ENCODE measurements around the gene MTERF4.

MTERF4 gene

DNA sequence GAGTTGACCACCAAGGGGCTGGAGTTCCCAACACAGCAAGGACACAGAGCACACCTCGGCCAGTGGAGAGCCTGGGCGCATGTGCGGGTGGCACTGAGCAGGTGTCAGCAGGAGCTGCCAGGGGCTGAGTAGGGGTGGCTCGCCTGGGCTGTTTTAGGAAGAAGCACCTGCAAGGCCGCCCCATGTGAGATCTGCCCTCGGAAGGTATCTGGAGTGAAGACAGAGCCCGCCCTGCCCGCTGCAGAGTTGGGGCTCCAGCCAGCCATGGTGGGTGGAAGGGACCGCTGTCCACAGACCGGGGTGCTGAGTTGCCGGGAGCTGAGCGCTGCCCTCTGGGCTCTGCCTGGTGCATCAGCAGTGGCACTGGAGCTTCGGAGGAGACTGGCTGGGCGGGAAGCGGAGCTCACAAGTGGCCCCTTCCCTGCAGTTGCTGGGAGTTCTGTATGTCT lies 35.2 kb downstream of the MTERF4 start:
- no peaks in the 10 kb centered on the region for H3K4me1 ChIP-seq (ENCODE audit: control insufficient read depth, insufficient read depth, low read length)
- no peaks in the 10 kb centered on the region for H3K36me3 ChIP-seq (ENCODE audit: control insufficient read depth in 2 of 2, insufficient read depth in 2 of 2, low read length in 2 of 2)
- H3K9ac ChIP-seq (ENCODE audit: low read length in 2 of 2), result no peak overlapping the region
- no peaks in the 10 kb centered on the region for H3K9me3 ChIP-seq (ENCODE audit: control insufficient read depth in 2 of 2, low read length in 2 of 2)
- H3K27me3 ChIP-seq (ENCODE audit: control insufficient read depth in 1 of 2, insufficient read depth in 2 of 2, low read length in 2 of 2), result peaks cover 11 to 24% of the 10 kb centered on the region in 2 donors
- H3K4me3 ChIP-seq (ENCODE audit: low read length in 2 of 2), result no peak overlapping the region
- no peak overlapping the region for H3K27ac ChIP-seq (ENCODE audit: low read length)

DNA sequence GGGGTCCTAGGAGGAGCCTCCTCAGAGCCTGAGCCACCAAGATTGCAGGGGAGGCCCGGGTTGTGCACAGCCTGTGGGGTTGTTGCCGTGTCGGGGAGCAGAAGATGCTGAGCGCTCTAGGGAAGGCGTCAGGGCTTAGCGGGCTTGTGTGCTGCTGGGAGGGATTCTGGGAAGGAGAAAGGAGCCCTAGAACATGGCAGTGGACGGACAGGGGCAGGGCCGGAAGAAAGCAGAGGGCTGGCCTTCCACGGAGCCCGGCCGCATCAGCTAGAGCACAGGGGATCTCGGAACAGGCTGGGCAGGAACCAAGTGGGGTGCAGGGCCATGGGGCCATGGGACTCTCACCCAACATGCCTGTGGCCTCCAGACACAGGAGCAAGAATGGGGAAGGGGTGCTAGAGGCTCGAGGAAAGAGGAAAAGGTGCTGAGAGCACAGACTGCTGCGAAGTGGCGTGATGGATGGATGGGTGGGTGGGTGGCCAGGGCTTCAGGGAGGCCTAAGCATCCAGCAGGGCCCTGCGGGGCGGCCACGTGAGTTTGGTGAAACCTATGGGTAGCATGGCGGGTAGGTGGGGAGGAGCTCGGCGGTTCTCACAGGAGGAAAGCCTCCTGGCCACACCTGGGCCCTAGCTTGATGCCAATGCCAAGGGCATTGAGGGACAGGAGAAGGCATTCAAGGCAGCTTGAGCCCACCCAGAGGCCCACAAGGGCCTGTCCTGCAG lies 35.8 kb downstream of the MTERF4 start:
- Histone ChIP-seq H3K4me1 (ENCODE audit: control insufficient read depth, insufficient read depth, low read length) (no peaks in the 10 kb centered on the region), H3K9ac (ENCODE audit: low read length in 2 of 2) (no peak overlapping the region), H3K27ac (ENCODE audit: low read length) (no peak overlapping the region), H3K36me3 (ENCODE audit: control insufficient read depth in 2 of 2, insufficient read depth in 2 of 2, low read length in 2 of 2) (no peaks in the 10 kb centered on the region), H3K9me3 (ENCODE audit: control insufficient read depth in 2 of 2, low read length in 2 of 2) (no peaks in the 10 kb centered on the region), H3K27me3 (ENCODE audit: control insufficient read depth in 1 of 2, insufficient read depth in 2 of 2, low read length in 2 of 2) (peaks cover 11 to 23% of the 10 kb centered on the region in 2 donors), H3K4me3 (ENCODE audit: low read length in 2 of 2) (no peak overlapping the region)

DNA sequence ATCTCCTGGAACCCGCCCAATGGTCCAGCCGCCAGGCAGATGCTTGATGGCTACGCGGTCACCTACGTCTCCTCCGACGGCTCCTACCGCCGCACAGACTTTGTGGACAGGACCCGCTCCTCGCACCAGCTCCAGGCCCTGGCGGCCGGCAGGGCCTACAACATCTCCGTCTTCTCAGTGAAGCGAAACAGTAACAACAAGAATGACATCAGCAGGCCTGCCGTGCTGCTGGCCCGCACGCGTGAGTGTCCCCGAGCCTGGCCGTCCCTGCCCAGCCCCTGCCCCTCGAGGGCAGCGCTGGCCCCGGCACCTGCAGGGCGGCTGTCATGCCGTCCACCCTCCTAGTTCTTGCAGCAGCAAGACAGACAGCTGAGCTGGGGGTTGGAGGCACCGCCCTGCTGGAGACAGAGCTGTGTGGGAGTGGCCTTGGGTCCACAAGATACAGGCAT lies 36.7 kb downstream of the MTERF4 start:
- no peaks in the 10 kb centered on the region for H3K9me3 ChIP-seq (ENCODE audit: control insufficient read depth in 2 of 2, low read length in 2 of 2)
- no peak overlapping the region for H3K27ac ChIP-seq (ENCODE audit: low read length)
- H3K36me3 ChIP-seq (ENCODE audit: control insufficient read depth in 2 of 2, insufficient read depth in 2 of 2, low read length in 2 of 2), result no peaks in the 10 kb centered on the region
- H3K9ac ChIP-seq (ENCODE audit: low read length in 2 of 2), result no peak overlapping the region
- H3K4me3 ChIP-seq (ENCODE audit: low read length in 2 of 2), result no peak overlapping the region
- H3K27me3 ChIP-seq (ENCODE audit: control insufficient read depth in 1 of 2, insufficient read depth in 2 of 2, low read length in 2 of 2), result peaks cover 11 to 22% of the 10 kb centered on the region in 2 donors
- no peaks in the 10 kb centered on the region for H3K4me1 ChIP-seq (ENCODE audit: control insufficient read depth, insufficient read depth, low read length)

DNA sequence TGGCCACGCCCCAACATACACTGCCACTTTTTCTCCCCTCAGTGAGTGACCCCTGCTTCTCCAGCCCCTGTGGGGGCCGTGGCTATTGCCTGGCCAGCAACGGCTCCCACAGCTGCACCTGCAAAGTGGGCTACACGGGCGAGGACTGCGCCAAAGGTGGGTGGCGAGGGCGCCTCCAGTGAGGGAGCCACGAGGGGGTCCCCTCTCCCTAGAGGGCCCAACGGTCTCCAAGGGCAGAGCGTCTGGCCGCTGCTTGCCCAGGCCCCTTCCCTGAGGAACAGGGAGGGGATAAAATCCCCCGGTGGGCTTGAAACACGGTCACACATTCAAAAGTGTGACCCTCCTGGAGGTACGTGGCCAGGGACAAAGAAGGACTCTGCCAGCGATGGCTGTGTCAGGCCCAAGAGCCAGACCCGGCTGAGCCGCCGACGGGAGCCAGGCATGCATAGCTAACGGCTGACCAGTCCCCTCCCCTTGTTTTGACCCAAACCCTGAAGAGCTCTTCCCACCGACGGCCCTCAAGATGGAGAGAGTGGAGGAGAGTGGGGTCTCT lies 37.2 kb downstream of the MTERF4 start:
- H3K9me3 ChIP-seq (ENCODE audit: control insufficient read depth in 2 of 2, low read length in 2 of 2), result no peaks in the 10 kb centered on the region
- H3K4me3 ChIP-seq (ENCODE audit: low read length in 2 of 2), result no peak overlapping the region
- H3K4me1 ChIP-seq (ENCODE audit: control insufficient read depth, insufficient read depth, low read length), result no peaks in the 10 kb centered on the region
- H3K36me3 ChIP-seq (ENCODE audit: control insufficient read depth in 2 of 2, insufficient read depth in 2 of 2, low read length in 2 of 2), result no peaks in the 10 kb centered on the region
- H3K27ac ChIP-seq (ENCODE audit: low read length), result no peak overlapping the region
- H3K27me3 ChIP-seq (ENCODE audit: control insufficient read depth in 1 of 2, insufficient read depth in 2 of 2, low read length in 2 of 2), result peaks cover 11 to 22% of the 10 kb centered on the region in 2 donors
- H3K9ac ChIP-seq (ENCODE audit: low read length in 2 of 2), result no peak overlapping the region

DNA sequence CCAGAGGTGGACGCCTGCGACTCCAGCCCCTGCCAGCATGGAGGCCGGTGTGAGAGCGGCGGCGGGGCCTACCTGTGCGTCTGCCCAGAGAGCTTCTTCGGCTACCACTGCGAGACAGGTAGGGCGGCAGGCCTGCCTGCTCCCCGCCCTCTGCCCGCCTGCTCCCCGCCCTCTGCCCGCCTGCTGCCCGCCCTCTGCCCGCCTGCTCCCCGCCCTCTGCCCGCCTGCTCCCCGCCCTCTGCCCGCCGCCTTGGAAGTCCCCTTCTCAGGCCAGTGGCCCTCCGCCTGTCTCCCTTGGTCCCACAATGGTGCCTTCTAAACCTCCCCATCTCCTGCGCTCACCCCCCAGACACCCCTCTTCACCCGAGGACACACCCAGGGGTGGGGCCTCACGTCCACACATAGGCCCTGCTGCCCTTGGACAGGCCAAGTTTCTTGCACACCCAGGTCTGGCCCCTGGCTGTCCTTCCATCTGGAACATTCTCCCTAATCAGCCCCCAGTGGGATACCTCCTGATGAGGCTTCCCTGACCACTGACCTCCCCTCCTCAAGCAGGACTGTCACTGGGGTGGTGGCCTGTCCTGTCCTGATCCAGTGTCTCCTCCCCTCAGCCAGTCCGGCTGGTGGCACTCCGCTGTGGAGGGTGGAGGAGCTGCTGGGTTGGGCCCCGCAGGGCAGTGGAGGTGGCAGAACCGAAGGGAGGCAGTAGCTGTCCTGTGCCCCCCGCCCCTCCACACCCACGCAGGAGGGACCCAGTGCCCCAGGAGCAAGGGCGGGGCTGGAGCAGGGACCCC lies 37.9 kb downstream of the MTERF4 start:
- Histone ChIP-seq H3K4me1 (ENCODE audit: control insufficient read depth, insufficient read depth, low read length) (no peaks in the 10 kb centered on the region), H3K36me3 (ENCODE audit: control insufficient read depth in 2 of 2, insufficient read depth in 2 of 2, low read length in 2 of 2) (no peaks in the 10 kb centered on the region), H3K27ac (ENCODE audit: low read length) (no peak overlapping the region), H3K27me3 (ENCODE audit: control insufficient read depth in 1 of 2, insufficient read depth in 2 of 2, low read length in 2 of 2) (peaks cover 11 to 22% of the 10 kb centered on the region in 2 donors), H3K9ac (ENCODE audit: low read length in 2 of 2) (no peak overlapping the region), H3K9me3 (ENCODE audit: control insufficient read depth in 2 of 2, low read length in 2 of 2) (no peaks in the 10 kb centered on the region), H3K4me3 (ENCODE audit: low read length in 2 of 2) (no peak overlapping the region)

DNA sequence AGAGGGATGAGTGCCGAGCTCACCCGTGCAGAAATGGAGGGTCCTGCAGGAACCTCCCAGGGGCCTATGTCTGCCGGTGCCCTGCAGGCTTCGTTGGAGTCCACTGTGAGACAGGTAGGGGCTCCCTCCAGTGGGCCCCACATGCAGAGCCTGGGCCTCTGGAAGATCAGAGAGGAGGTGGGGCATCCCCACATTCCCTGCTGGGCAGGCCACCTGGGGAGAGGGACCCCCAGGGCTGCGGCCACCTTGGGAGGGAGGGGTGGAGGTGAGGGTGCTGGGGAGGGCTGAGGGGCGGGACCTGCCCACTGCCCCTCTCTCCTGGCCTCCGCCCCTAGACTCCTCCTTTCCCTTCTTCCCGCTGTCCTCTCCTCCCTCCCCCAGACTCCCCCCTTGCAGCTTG lies 38.5 kb downstream of the MTERF4 start:
- peaks cover 11 to 22% of the 10 kb centered on the region in 2 donors for H3K27me3 ChIP-seq (ENCODE audit: control insufficient read depth in 1 of 2, insufficient read depth in 2 of 2, low read length in 2 of 2)
- H3K9ac ChIP-seq (ENCODE audit: low read length in 2 of 2), result no peak overlapping the region
- no peaks in the 10 kb centered on the region for H3K36me3 ChIP-seq (ENCODE audit: control insufficient read depth in 2 of 2, insufficient read depth in 2 of 2, low read length in 2 of 2)
- H3K4me3 ChIP-seq (ENCODE audit: low read length in 2 of 2), result no peak overlapping the region
- no peak overlapping the region for H3K27ac ChIP-seq (ENCODE audit: low read length)
- no peaks in the 10 kb centered on the region for H3K9me3 ChIP-seq (ENCODE audit: control insufficient read depth in 2 of 2, low read length in 2 of 2)
- H3K4me1 ChIP-seq (ENCODE audit: control insufficient read depth, insufficient read depth, low read length), result no peaks in the 10 kb centered on the region

DNA sequence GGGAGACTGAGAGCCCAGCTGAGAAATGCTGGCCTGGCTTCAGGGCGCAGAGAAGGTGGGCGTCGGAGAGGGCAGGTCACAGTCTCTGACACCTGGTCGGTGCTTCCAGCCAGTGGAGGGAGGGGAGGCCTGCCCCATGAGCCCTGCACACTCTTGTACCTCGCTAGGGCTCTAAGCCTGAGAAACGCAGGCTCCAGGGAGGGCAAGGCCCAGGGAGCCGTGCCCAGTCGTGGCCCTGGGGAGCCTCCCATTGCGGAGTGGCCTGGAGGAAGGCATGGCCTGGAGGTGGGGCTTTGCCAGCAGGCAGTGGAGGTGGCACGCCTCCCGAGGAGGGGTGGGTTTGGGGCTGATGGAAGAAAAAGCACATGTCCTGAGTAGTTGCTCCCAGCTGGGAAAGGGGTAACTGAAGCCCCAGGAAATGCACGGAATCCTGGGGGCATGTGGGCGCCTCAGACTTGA lies 39.0 kb downstream of the MTERF4 start:
- Histone ChIP-seq H3K4me3 (ENCODE audit: low read length in 2 of 2) (no peak overlapping the region), H3K27ac (ENCODE audit: low read length) (no peak overlapping the region), H3K9ac (ENCODE audit: low read length in 2 of 2) (no peak overlapping the region)

DNA sequence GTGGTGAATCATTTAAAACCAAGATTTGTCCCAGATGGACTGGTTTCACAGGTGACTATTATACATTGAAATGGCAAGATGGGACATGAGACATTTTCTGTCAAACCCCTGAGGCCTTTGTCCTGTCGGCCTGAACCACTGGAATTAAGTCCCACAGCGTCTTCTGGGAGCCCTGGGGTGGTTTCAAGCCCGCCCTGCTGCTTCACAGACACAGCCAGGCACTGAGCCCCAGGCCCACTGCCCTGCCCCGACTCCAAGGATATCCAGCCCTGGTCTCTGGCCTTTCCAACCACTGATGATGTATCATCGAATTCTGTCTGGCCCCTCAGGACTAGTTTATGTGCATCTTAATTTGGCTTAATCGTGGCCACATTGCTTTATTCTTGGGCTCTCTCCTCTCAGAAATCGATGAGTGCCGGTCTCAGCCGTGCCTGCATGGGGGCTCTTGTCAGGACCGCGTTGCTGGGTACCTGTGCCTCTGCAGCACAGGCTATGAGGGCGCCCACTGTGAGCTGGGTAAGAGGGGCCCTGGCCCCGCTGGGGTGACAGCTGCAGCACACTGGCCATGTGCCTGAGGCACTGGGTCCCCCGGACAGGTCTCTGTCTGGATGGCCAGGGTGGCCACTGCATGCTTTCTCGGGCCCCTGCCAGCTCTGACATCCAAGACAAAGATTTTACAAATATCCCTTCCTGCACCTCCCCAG lies 39.5 kb downstream of the MTERF4 start:
- H3K4me3 ChIP-seq (ENCODE audit: low read length in 2 of 2), result no peak overlapping the region
- H3K9me3 ChIP-seq (ENCODE audit: control insufficient read depth in 2 of 2, low read length in 2 of 2), result no peaks in the 10 kb centered on the region
- H3K27me3 ChIP-seq (ENCODE audit: control insufficient read depth in 1 of 2, insufficient read depth in 2 of 2, low read length in 2 of 2), result peaks cover 11 to 22% of the 10 kb centered on the region in 2 donors
- H3K27ac ChIP-seq (ENCODE audit: low read length), result no peak overlapping the region
- no peaks in the 10 kb centered on the region for H3K4me1 ChIP-seq (ENCODE audit: control insufficient read depth, insufficient read depth, low read length)
- H3K9ac ChIP-seq (ENCODE audit: low read length in 2 of 2), result no peak overlapping the region
- H3K36me3 ChIP-seq (ENCODE audit: control insufficient read depth in 2 of 2, insufficient read depth in 2 of 2, low read length in 2 of 2), result no peaks in the 10 kb centered on the region

More for the DNA sequence above, 39.0 kb downstream of the MTERF4 start:
- Histone ChIP-seq H3K4me1 (ENCODE audit: control insufficient read depth, insufficient read depth, low read length) (no peaks in the 10 kb centered on the region), H3K9me3 (ENCODE audit: control insufficient read depth in 2 of 2, low read length in 2 of 2) (no peaks in the 10 kb centered on the region), H3K27me3 (ENCODE audit: control insufficient read depth in 1 of 2, insufficient read depth in 2 of 2, low read length in 2 of 2) (peaks cover 11 to 22% of the 10 kb centered on the region in 2 donors), H3K36me3 (ENCODE audit: control insufficient read depth in 2 of 2, insufficient read depth in 2 of 2, low read length in 2 of 2) (no peaks in the 10 kb centered on the region)

DNA sequence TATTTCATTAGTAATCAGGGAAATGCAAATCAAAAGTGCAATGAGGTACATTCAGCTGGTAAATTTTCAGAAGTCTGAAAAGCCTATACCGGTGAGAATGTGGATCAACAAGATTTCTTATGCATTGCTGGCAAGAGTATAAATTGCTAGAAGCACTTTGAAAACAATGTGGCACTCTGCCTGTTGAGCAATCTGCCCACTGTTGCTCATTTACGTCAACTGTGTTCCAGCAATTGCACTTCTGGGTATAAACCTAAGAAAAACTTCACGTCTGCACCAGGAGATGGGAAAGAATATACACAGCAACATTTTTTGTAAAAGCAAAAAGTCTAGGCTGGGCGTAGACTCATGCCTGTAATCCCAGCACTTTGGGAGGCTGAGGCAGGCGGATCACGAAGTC lies 40.8 kb downstream of the MTERF4 start:
- Histone ChIP-seq H3K27me3 (ENCODE audit: control insufficient read depth in 1 of 2, insufficient read depth in 2 of 2, low read length in 2 of 2) (peaks cover 11 to 22% of the 10 kb centered on the region in 2 donors), H3K9ac (ENCODE audit: low read length in 2 of 2) (no peak overlapping the region), H3K4me3 (ENCODE audit: low read length in 2 of 2) (no peak overlapping the region), H3K27ac (ENCODE audit: low read length) (no peak overlapping the region), H3K9me3 (ENCODE audit: control insufficient read depth in 2 of 2, low read length in 2 of 2) (no peaks in the 10 kb centered on the region), H3K4me1 (ENCODE audit: control insufficient read depth, insufficient read depth, low read length) (no peaks in the 10 kb centered on the region), H3K36me3 (ENCODE audit: control insufficient read depth in 2 of 2, insufficient read depth in 2 of 2, low read length in 2 of 2) (no peaks in the 10 kb centered on the region)

DNA sequence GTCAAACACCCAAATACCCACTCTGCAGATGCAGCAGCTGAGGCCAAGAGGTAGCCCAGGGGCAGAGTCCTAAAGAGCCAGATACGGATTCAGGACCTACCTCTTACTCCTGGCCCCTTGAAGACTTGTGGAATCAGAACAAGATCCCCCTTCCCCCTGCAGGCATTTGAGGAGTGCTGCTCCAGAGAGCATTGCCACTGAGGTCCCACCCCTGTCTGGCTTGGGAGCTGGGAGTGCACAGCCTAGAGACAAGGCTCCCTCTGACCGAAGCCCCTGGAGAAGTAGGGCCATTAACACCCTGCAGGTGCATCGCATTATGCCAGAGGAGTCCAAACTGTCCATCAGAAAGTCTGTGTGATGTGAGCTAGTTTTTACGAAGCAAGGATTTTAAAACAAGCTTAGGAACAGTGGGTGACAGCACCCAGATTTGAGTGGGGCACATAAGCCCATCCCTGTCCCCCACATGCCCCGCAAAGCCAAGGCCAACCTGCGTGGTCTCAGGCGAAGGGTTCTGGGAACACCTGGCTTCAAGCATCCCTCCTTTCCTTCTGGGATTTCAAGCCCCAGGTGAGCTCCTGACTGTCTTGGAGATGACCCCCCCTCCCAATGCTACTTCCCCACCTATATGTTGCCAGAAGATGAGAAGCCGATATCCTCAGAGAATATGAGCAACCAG lies 48.4 kb downstream of the MTERF4 start:
- Histone ChIP-seq H3K27ac (ENCODE audit: low read length) (no peak overlapping the region), H3K36me3 (ENCODE audit: control insufficient read depth in 2 of 2, insufficient read depth in 2 of 2, low read length in 2 of 2) (no peaks in the 10 kb centered on the region), H3K27me3 (ENCODE audit: control insufficient read depth in 1 of 2, insufficient read depth in 2 of 2, low read length in 2 of 2) (no peaks in the 10 kb centered on the region)

More for the DNA sequence above, 48.4 kb downstream of the MTERF4 start:
- Histone ChIP-seq H3K4me3 (ENCODE audit: low read length in 2 of 2) (no peak overlapping the region), H3K9me3 (ENCODE audit: control insufficient read depth in 2 of 2, low read length in 2 of 2) (no peaks in the 10 kb centered on the region), H3K9ac (ENCODE audit: low read length in 2 of 2) (no peak overlapping the region), H3K4me1 (ENCODE audit: control insufficient read depth, insufficient read depth, low read length) (no peaks in the 10 kb centered on the region)

Data from stomach smooth muscle (tissue), 2 donors.